HG03045 (cell line): ENCODE measurements around the gene SLC66A2.

Source experiments
- ATAC-seq: cut with Tn5 transposase; IDR thresholded peaks from one replicate; pipeline ENCODE4 v1.9.1; 2021; ENCODE audit warnings: mild to moderate bottlenecking, moderate library complexity; ENCODE audit not compliant: unreplicated experiment

The SLC66A2 gene

DNA sequence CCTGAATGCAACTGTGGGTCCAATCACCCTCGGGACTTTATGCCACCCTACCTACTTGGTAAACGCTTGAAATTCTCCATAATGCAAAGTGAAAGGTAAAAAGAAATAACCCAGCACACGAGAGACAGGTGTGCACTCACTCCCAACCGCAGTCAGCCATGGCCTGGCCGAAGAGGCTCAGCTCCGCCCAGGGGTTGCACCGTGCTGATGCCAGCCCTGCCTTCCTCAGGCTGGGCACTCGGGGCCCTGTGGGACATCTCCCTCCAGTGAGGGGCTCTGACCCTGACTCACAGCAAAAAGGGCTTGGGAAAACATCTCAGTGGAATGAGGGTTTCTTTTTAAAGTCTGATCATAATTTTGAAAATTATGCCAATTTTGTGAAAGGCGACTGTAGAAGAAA is 13.3 kb downstream of the SLC66A2 start:
- ATAC-seq, result no peak

DNA sequence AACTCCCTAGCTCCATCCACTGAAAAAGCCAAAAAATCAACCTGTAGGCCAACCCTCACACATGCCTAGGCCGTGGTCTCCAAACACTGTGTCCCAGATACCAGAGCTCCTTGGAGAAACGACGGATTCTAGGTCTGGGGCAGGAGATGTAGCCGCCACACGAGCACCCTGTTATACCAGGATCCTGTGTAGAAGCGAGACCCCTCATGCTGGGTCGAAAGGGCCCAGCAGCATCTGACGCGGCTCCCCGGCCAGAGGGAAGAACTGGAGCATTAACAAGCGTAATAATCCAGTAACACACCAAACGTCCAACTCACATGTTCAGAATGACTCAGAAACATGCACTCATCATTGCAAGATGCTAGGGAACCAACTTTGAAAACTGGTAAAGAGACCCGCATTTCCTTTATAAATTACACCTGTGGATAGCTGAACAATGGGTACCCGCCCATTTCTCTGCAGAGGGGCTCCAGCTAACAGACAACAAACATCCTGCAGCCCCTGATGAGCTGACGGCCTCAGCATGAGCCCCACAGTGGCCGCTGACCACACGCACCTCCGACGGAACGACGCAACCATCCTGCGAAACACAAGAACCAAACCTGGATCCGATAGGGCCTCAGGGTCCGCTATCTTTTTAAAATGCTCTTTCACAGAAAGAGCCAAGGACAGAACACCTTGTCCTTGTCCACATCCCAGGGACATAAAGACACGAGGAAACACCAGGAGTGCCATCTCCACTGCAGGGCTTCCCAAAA is 14.2 kb downstream of the SLC66A2 start:
- no peak for ATAC-seq

DNA sequence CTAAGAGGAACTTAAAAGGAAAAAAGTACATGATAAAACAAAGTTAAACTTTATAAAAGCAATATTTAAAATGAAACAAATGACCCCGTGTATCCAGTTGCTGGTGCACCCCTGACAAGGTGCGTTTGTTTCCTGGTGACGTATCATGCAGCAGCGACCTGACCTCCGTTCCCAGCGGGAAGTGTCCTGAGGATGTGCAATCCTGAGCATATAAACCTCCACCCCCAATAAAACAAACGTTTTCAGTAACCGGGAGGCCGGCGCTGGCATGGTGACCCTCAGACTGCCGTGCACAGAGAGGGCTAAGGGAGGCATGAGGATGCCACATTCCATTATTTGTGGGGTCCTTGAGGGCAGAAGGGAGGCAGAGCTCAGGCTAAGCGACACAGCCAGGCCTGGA is 14.8 kb downstream of the SLC66A2 start:
- no peak for ATAC-seq

DNA sequence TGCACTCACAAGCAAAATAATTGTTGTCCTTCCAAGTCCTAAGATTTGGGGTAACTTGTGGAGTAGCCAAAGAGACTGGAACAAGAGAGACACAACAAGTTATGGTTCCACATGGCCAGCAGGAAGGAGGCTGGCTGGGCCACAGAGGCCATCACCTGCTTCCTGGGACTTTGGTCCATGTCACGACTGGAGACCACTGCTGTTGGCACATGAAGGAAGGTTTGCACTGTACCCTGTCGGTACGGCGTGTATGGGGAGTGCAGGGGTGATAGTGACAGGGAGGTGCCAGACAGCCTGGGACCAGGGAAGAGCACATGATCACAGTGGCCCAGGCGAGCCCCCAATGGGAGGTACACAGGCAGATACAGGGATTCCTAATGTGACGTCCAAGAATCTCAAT is 15.5 kb downstream of the SLC66A2 start:
- ATAC-seq, result no peak

DNA sequence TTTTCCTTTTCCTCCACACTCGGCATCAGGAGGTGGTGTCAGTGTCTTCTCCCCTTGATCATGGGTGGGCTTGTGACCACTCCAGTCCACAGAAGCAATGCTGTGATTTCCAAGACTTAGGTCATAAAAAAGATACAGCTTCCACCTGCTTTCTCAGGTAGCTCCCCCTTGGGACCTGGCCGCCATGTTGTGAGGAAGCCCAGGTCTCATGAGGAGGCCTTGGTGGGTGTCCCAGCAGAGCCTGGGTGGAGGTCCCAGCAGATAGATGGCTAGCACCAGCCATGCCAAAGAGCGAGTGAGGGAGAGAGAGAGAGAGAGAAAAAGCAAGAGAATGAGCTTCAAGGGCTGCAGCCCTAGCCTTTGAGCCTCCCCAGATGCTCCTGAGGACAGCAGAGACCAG is 16.0 kb downstream of the SLC66A2 start:
- ATAC-seq, result no peak

DNA sequence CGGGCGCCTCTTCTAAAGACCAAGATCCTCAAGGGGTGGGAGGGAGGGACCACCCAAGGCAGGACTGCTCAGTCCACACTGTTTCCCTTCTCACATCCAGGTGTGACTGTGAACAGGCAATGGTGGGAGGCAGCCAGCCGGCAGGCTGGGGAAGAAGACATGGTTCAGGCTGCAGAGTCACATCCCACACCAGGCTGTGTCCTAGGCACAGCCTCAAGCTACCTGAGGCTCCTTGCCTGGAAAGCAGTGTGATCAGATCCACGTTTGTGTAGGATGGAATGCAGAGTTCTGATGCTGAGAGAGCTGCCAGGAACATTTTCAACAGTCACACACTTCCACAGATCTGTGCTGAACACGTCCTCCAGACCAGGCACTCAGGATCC is 16.4 kb downstream of the SLC66A2 start:
- ATAC-seq, result no peak

DNA sequence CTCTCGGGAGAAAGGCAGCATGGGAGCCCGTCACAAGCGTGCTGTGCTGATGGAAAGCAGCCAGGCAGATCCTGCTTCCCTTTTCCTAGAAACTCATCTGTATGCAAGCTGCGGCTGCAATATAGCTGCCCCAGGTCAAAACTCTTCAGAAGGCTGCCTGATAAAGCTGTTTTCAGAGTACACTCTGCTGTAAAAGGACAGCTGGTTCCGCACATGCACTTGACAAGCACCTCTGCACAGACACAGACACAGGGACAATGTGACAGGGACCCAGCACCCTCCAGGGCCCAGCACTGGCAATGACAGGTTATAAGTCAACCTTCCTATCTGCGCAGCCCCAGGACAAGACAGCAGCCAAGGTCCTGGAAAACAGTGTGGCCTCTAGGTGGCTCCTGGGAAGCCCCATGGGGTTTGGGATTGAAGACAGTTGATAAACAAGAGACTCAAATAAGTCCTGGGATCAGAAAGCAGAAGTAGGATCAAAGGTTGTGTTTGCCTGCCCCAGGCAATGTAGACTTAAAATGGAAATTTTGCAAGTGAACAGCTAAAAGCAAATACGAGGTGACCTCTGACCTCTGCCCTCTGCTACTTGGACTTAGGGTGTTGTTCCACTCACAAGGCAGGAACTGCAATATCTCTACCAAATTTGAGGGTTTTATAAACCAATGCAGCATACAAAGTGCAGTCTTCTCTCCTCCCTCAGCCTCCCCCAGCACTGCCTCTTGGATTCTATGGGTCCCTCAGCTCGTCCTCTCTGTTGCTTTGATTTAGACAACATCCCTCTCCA is 16.9 kb downstream of the SLC66A2 start:
- no peak for ATAC-seq

DNA sequence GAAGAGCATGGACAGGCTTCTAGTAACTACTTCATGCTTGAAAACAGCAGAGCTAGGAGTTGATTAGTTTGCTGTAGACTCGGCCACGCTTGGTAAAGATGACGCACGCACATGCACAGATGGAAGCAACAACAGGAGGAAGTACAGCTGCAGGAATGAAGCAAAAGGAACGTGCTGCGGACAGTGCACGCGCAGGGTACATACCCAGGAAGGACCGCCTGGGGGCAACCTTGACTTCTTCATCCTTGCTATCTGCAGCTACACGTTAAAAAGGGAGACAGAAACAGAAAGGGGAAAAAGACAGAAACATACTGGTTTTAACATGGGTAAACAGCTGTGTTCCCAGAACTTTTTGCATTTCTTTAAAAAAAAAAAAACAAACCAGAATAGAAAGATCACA is 17.7 kb downstream of the SLC66A2 start:
- no peak for ATAC-seq

DNA sequence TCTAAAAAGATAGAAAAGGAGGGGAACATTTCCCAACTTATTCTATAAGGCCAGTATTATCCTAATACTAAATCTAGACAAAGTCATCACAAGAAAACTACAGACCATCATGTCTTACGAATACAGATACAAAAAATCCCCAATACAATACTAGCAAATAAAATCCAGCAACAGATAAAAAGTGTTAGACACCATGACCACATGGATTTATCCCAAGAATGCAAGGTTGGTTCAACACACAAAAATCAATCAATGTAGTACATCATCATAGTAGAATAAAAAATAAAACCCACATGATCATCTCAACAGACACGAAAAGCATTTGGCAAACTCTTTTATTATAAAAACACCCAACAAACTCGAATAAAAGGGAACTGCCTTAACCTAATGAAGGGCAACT is 18.5 kb downstream of the SLC66A2 start:
- ATAC-seq, result no peak

DNA sequence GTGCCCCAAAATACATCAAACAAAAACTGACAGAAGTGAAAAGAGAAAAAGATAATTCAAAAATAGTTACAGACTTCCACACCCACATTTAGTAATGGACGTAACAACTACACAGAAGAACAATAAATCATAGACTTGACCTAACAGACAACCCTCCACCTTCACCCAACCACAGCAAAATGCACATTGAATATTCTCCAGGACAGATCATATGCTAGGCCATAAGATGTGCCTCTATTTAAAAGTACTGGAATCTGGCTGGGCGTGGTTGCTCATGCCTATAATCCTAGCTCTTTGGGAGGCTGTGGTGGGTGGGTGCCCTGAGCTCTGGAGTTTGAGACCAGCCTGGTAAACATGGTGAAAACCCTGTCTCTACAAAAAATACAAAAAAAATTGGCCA is 20.0 kb downstream of the SLC66A2 start:
- ATAC-seq, result no peak

DNA sequence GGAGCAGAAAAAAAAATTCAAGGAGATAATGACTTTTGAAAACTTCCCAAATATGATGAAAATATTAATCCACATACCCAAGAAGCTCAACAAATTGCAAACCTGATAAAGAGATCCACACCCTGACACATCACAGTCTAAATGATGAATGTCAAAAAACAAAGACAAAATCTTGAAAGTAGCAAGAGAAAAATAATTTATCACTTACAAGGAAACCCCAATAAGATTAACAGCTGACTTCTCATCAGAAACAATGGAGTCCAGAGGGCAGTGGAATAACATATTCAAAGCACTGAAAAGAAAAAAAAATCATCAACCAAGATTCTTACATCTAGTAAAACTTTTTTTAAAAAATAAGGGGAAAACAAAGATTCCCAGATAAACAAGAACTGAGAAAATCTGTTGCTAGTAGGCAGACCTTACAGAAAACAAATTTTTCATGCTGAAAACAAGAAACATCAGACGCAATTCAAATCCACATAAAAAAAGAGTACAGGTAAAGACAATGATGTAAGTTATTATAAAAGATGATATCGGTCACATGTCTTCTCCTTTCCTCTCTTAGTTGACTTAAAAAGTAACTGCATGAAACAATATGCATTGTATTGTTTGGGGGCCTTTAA is 21.3 kb downstream of the SLC66A2 start:
- ATAC-seq, result no peak

DNA sequence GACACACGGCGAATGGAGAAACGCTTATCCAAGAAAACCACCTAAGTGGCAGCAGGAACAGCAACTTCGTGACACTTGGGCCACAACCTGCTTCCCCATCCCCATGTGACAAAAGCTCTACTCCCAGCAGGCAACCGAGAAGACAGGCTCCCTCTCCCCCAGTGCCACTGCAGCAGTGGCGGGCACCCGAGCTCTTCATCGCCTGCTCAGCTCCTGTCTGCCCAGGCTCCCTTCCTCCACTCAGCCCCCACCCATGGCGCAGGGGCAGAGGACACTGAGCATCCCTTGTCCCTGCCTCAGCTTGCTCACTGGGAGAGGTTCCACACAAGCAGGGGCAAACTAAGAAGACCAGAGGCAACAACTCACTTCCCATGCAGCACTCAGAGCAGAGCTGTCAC is 22.9 kb downstream of the SLC66A2 start:
- ATAC-seq, result no peak

DNA sequence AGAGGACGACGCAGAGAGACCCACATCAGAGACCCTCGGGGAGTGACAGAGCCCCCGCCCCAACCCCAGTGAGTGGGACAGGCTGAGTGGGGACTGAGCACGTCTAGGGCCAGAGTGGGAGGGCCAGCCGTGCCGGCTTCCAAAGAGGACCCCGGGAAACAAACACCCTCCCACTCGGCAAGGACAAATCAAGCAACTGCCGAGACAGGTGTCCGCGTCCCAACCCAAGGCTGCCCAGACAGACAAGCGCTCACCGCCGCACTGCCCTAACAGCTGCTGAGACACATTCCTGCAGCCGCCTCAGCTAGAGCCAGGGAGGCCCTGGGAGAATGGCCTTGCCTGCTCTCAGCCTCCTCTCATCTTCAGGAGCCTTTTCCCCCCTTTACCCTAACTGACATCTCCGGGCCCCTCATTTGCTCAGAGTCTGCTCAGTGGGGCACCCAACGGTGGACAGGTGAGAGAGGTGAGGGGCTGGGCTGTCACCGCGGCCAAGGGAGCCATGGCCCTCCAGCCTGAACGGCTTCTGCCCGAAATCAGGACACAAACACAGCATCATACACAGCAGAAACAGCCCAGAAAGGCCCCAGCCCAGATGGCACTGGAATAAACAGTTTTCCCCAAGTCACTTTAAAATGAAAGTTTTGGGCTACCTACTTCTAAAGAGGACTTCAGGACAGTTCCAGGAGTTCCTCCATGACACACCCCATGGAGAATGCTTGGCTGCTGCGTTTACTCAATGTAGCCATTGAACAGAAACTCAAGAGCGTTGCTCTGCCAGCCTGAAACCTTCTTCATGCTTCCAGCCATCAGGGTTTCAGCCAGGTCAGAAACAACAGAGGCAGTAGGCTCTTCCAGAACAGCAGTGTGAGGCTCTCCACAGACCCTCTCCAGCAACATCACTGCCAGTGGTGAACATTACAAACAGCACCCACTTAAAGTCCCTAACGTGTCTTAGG is 23.6 kb downstream of the SLC66A2 start:
- no peak for ATAC-seq

DNA sequence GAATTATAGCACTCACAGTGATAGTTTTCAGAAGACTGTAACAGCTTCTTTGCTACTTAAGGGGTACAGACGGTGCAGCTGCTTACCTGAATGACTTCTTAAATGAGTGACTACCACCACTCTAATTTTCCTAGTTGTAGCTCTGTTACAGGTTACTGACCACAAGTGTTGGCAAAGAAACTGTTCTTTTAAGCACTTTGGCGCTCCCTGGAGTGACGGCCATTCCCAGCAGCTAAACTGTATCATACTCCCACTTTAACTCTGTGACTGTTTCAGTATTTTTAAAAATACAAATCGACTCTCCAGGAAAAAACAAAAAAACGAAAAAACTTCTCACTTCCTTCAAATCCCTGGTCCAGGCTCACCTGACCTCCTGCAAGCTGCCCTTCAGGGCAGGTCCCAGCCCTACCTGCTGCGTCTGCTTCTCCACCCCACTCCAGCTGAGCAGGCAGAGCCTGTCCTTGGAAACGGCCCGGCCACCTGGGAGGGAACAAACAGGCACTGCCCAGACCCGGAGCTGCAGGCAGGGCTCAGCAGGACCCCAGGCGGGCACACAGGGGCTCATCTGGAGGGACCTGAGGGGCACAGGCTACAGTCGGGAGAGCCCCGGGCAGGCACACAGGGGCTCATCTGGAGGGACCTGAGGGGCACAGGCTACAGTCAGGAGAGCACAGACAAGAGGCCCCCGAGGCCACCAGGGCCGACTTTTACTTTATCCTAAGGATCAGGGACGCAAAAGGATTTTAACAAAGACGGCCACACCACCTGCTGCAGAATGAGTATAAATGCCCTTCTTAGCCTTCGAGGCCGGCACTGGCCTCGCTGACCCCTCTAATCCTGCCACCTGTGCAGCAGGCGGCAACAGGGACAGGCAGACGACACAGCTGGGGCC is 24.5 kb downstream of the SLC66A2 start:
- no peak for ATAC-seq

DNA sequence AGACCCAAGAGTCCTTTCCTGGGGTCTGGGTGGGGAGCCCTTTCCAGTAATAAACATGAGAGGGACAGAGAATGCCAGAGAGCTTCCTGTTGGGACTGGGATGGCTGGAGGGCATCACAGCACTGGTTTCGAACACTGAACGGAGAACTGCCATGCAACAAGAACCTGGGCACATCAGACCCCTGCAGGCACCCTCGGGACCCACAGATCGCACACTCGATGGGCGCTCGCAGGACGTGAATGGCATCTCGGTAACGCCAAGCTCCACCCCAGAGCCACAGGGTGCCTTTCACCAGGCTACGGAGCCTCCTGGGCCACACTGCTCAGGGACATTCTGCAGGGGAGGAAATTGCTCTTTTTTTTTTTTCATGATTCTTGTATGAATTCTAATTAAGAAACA is 25.1 kb downstream of the SLC66A2 start:
- no peak for ATAC-seq

DNA sequence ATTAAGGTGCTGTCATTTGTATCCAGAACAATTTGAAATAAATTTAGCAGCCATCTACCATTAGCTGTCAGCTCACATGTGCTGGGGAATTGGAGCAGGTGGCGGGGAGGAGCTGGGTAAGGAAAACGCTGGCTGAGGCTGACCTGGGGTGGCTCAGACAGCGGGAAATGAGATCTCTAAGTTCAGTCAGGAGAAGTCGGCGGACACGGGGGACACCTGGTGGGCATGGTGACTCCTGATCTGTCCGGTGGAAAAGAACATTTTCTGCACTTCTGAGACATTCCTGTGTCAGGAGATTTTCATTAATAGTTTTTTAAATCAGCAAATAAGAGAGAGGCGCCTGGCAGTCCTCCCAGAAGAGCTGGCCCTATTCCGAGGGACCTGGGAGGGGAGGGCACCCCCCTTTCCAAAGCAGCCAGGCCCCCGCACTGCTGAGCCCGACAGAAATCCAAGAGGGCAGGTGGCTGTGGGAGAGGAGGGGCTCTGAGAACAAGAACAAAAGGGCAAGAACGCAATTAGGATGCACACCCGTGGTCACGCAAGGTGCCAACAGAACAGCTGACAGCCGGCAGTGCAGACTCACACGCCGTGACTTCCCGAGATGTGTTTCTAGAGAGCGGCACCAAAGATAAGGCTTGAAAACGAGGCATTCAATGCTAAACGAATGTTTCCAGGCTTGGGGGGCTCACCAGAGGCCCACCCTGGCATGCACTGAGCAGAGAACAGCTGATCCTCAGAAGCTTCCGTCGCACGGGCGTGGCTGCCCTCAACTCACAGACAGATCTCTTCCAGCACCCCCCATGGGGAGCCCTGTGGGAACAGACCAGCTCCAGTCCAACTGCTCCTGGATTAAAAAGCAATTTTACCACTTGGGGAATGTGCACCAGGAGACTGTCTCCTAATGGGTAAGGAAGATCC is 26.4 kb downstream of the SLC66A2 start:
- ATAC-seq, result no peak

DNA sequence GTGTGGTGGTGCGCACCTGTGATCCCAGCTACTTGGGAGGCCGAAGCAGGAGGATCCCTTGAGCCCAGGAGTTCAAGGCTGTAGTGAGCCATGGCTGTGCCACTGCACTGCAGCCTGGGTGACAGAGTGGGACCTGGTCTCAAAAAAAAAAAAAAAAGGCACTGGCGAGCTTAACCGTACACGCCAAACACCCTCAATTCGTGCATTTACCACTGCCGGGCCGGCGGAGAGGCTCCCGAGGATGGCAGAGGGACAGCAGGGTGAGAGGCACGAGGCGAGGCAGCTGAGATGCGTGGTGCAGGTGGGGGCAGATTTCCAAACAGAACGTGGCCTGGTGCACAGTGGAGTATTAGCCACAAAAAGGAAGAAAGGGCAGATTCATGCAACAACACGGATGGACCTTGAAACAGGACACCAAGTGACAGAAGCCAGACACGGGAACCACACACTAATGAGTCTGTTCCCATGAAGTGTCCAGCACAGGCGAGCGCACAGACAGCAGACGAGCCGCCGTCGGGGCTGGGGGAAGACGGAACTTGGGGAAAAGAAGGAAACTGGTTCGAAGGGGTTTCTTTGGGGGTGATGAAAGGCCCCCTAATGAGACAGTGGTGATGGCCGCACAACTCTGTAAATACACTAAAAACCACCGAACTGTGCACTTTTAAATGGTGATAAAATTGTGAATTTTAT is 27.4 kb downstream of the SLC66A2 start:
- ATAC-seq, result no peak

DNA sequence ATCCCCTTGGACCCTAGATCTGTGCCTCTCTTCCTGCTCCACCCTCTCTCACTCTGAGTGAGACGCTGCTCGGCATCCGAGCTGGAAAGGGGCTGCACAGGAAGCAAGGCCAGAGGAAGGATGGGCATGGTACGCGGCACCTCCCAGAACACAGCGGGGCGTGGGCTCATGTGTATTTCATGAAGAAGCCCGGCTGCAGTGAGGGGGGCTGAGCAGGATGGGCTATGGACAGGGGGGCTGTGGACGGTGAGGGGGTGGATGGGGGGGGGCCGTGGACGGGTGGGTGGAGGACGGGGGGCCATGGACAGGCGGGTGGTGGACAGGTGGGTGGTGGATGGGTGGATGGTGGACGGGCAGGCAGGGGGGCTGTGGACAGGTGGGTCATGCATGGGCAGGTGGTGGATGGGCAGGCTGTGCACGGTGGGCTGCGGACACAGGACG is 28.5 kb downstream of the SLC66A2 start:
- ATAC-seq, result no peak
